ENCODE results near the gene ZSCAN5B.

The ZSCAN5B gene

DNA sequence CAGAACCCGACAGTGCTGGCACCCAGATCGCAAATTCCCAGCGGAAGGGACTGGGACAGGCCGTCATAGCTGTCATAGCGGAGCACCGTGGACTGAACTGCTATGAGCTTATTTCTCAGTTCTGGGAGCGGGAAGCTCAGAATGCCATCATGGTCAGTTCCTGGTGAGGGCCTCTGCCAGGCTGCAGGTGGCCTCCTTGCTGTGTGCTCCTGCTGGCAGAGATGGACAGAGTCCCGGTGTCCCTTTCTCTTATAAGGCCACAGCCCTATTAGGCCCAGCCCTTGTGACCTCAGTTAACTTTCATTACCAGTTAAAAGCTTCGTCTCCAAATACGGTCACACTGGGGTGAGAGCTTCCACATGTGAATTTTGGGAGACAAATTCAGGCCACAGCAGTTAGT, 51.9 kb downstream of the ZSCAN5B start:
- TF ChIP-seq, protein P1, sequence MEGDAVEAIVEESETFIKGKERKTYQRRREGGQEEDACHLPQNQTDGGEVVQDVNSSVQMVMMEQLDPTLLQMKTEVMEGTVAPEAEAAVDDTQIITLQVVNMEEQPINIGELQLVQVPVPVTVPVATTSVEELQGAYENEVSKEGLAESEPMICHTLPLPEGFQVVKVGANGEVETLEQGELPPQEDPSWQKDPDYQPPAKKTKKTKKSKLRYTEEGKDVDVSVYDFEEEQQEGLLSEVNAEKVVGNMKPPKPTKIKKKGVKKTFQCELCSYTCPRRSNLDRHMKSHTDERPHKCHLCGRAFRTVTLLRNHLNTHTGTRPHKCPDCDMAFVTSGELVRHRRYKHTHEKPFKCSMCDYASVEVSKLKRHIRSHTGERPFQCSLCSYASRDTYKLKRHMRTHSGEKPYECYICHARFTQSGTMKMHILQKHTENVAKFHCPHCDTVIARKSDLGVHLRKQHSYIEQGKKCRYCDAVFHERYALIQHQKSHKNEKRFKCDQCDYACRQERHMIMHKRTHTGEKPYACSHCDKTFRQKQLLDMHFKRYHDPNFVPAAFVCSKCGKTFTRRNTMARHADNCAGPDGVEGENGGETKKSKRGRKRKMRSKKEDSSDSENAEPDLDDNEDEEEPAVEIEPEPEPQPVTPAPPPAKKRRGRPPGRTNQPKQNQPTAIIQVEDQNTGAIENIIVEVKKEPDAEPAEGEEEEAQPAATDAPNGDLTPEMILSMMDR (IDR thresholded peaks at IDR 0.05; ENCODE audit: low read depth, low read length): no peak
- TF ChIP-seq, protein P2, sequence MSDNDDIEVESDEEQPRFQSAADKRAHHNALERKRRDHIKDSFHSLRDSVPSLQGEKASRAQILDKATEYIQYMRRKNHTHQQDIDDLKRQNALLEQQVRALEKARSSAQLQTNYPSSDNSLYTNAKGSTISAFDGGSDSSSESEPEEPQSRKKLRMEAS (IDR thresholded peaks at IDR 0.05; ENCODE audit: low read depth, low read length): no peak
- no peak for TF ChIP-seq MYC (IDR thresholded peaks at IDR 0.05; ENCODE audit: low read depth, low read length)
- TF ChIP-seq POLR2A (IDR thresholded peaks at IDR 0.05; ENCODE audit: extremely low read depth, insufficient read length): no peak
- DNase-seq (ENCODE audit: low read depth): no peak
- H3K4me3 ChIP-seq (ENCODE audit: low read depth, low read length): no peak overlapping the region

DNA sequence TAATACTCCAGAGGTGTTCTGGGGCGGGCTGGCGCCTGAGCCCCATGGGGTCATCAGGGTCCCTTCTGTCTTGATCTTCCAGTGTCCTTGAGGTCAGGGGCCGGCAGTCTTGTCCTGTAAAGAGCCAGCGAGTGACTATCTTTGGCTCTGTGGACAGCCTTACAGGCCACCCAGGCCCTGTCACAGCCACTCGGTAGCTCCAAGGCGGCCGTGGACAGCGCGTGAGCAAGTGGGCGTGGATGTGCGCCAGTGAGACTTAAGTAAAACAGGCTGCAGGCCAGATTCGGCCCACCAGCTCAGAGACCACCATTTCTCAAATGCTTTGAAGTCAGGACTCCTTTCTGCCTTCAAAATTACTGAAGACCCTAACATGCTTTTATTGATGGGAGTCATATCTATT, 52.8 kb downstream of the ZSCAN5B start:
- TF ChIP-seq, protein P1 (IDR thresholded peaks at IDR 0.05; ENCODE audit: low read depth, low read length): no peak
- TF ChIP-seq, protein P2 (IDR thresholded peaks at IDR 0.05; ENCODE audit: low read depth, low read length): no peak
- TF ChIP-seq MYC (IDR thresholded peaks at IDR 0.05; ENCODE audit: low read depth, low read length) (no peak), POLR2A (IDR thresholded peaks at IDR 0.05; ENCODE audit: extremely low read depth, insufficient read length) (no peak)
- DNase-seq (ENCODE audit: low read depth): no peak
- H3K4me3 ChIP-seq (ENCODE audit: low read depth, low read length): no peak overlapping the region

DNA sequence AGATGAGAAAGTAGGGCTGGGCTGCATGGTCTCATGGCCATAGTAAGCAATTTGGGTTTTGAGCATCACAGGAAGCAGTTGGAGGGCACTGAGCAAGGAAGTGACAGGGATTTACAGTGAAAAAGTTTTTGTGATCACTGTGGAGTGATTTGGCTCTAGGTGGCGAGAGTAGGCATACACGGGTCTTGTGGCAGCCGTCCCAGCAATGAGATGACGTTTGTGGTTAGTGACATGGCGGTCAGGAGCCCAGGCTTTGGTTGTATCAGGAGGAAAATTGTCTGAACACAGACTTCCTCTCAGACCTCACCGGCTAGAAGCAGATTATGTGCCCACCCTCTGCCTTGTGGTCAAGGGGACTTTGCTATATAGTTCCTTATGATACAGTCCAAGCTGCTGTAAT, 53.2 kb downstream of the ZSCAN5B start:
- TF ChIP-seq POLR2A (IDR thresholded peaks at IDR 0.05; ENCODE audit: extremely low read depth, insufficient read length): no peak
- TF ChIP-seq MYC (IDR thresholded peaks at IDR 0.05; ENCODE audit: low read depth, low read length): no peak
- TF ChIP-seq, protein P1 (IDR thresholded peaks at IDR 0.05; ENCODE audit: low read depth, low read length): no peak
- TF ChIP-seq, protein P2 (IDR thresholded peaks at IDR 0.05; ENCODE audit: low read depth, low read length): no peak
- DNase-seq (ENCODE audit: low read depth): peak; percentile 7
- no peak overlapping the region for H3K4me3 ChIP-seq (ENCODE audit: low read depth, low read length)

DNA sequence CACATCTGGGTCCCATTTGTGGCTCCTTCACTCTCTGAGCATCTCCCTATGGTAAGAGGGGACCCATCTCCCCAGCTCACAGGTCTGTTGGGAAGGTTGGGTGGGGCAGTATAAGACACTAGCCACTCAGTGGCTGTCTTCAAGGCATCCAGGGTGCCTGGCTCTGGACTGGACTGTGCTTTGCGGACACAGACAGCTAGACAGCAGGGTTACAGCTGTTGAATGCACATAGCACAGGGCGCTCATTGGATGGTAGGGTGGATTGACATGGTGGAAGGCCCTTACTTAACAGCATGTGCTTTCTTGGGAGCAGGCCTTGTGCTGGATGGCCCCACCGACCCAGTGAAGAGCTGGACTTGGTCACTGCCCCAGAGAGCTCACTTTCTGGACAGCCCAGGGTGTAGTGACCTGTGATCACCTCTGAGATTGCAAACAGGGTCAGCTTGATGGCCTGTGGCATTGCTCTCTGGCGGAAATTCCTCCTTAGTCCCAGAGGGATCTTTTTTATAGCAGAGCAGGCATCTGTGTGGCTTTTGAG, 54.6 kb downstream of the ZSCAN5B start:
- TF ChIP-seq, protein P2 (IDR thresholded peaks at IDR 0.05; ENCODE audit: low read depth, low read length): no peak
- TF ChIP-seq MYC (IDR thresholded peaks at IDR 0.05; ENCODE audit: low read depth, low read length) (no peak), POLR2A (IDR thresholded peaks at IDR 0.05; ENCODE audit: extremely low read depth, insufficient read length) (no peak)
- TF ChIP-seq, protein P1 (IDR thresholded peaks at IDR 0.05; ENCODE audit: low read depth, low read length): no peak
- no peak overlapping the region for H3K4me3 ChIP-seq (ENCODE audit: low read depth, low read length)
- no peak for DNase-seq (ENCODE audit: low read depth)

DNA sequence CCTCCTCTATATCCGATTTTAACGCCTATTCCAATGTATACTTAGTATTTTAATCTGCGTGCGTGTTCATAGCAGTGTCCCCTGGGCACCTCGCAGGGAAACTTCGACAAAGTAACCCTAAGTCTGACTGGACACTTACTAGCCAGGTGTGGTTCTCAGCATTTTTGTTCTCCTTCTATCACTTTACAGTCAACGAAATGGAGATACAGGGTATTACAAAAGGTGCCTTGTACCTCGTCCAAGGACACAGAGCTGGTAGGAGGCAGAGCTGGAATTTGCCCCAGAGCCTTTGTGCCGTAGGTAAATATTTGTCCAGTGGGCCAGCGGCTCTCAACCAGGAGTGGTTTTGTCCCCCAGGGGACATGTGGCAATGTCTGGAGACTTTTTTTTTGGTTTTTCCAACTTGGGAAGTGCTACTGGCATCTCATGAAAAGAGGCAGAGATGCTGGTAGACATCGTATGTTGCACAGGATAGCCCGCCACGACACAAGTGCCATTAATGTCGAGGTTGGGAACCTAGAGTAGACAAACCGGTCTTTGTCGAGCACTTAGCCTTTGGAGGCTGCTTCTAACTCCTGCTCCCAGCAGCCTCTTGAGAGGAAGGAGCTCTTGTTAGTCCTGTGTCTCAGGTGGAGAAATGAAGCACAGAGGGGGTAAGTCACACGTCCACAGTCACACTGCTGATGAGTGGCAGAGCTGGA, 55.3 kb downstream of the ZSCAN5B start:
- TF ChIP-seq, protein P1 (IDR thresholded peaks at IDR 0.05; ENCODE audit: low read depth, low read length): no peak
- TF ChIP-seq POLR2A (IDR thresholded peaks at IDR 0.05; ENCODE audit: extremely low read depth, insufficient read length) (no peak), MYC (IDR thresholded peaks at IDR 0.05; ENCODE audit: low read depth, low read length) (no peak)
- TF ChIP-seq, protein P2 (IDR thresholded peaks at IDR 0.05; ENCODE audit: low read depth, low read length): no peak
- peak overlapping the region; percentile 68 for H3K4me3 ChIP-seq (ENCODE audit: low read depth, low read length)
- no peak for DNase-seq (ENCODE audit: low read depth)

Measured in NB4 (cell line).